ENCODE results near the gene TXNDC15. TPM values are rescaled to one million over a fixed set of nuclear protein-coding genes. Genes with fewer than 3 reads are reported as not detected.
"Not testable (repeated sequence)": the region's sequence is repeated elsewhere in the genome, so short reads cannot be mapped to it uniquely, and the experiment has no call there.

The TXNDC15 gene
- total RNA-seq, 1 donor: 87.8 TPM

GRCh38 chr5:134874831-134875655, 872 bp downstream of the TXNDC15 start:
- DNase-seq (ENCODE audit: low read depth in 2 of 3, low spot score in 2 of 3): peak in 2 of 3 donors; percentile 13 to 15

- no peak for DNase-seq (ENCODE audit: low read depth in 2 of 3, low spot score in 2 of 3)
Measured at GRCh38 chr5:134877159-134877558, 3.0 kb downstream of the TXNDC15 start.

GRCh38 chr5:134878403-134878802, 4.2 kb downstream of the TXNDC15 start:
- DNase-seq (ENCODE audit: low read depth in 2 of 3, low spot score in 2 of 3): no peak

GRCh38 chr5:134879456-134879855, 5.3 kb downstream of the TXNDC15 start:
- DNase-seq (ENCODE audit: low read depth in 2 of 3, low spot score in 2 of 3): no peak

- not testable (repeated sequence) for DNase-seq (ENCODE audit: low read depth in 2 of 3, low spot score in 2 of 3)
Measured at GRCh38 chr5:134880937-134881336, 6.8 kb downstream of the TXNDC15 start.

GRCh38 chr5:134881711-134882110, 7.5 kb downstream of the TXNDC15 start:
- not testable (repeated sequence) for DNase-seq (ENCODE audit: low read depth in 2 of 3, low spot score in 2 of 3)

GRCh38 chr5:134887593-134888159, 13.5 kb downstream of the TXNDC15 start:
- no peak for DNase-seq (ENCODE audit: low read depth in 2 of 3, low spot score in 2 of 3)

GRCh38 chr5:134889335-134889734, 15.2 kb downstream of the TXNDC15 start:
- DNase-seq (ENCODE audit: low read depth in 2 of 3, low spot score in 2 of 3): no peak

GRCh38 chr5:134891473-134891872, 17.3 kb downstream of the TXNDC15 start:
- DNase-seq (ENCODE audit: low read depth in 2 of 3, low spot score in 2 of 3): no peak

GRCh38 chr5:134892282-134892681, 18.1 kb downstream of the TXNDC15 start:
- no peak for DNase-seq (ENCODE audit: low read depth in 2 of 3, low spot score in 2 of 3)

- DNase-seq (ENCODE audit: low read depth in 2 of 3, low spot score in 2 of 3): no peak
Measured at GRCh38 chr5:134892926-134893325, 18.8 kb downstream of the TXNDC15 start.

GRCh38 chr5:134893748-134894505, 19.8 kb downstream of the TXNDC15 start:
- no peak for DNase-seq (ENCODE audit: low read depth in 2 of 3, low spot score in 2 of 3)

- peak in 2 of 3 donors; percentile 61 to 76 for DNase-seq (ENCODE audit: low read depth in 2 of 3, low spot score in 2 of 3)
Measured at GRCh38 chr5:134902071-134902801, 28.1 kb downstream of the TXNDC15 start.

GRCh38 chr5:134904610-134905245, 30.6 kb downstream of the TXNDC15 start, which contains the start of gene PCBD2:
Gene PCBD2 (plus strand): TSS chr5:134905131. CDS start chr5:134905140, 9 bp downstream.
- DNase-seq (ENCODE audit: low read depth in 2 of 3, low spot score in 2 of 3): peak; percentile 86 to 96 (median 96)

- peak; percentile 46 to 81 (median 73) for DNase-seq (ENCODE audit: low read depth in 2 of 3, low spot score in 2 of 3)
Measured at GRCh38 chr5:134905246-134905996, 31.2 kb downstream of the TXNDC15 start.

- DNase-seq (ENCODE audit: low read depth in 2 of 3, low spot score in 2 of 3): no peak
Measured at GRCh38 chr5:134906811-134907210, 32.6 kb downstream of the TXNDC15 start.

- not testable (repeated sequence) for DNase-seq (ENCODE audit: low read depth in 2 of 3, low spot score in 2 of 3)
Measured at GRCh38 chr5:134910752-134911151, 36.6 kb downstream of the TXNDC15 start.

GRCh38 chr5:134911285-134912206, 37.4 kb downstream of the TXNDC15 start:
- DNase-seq (ENCODE audit: low read depth in 2 of 3, low spot score in 2 of 3): no peak
